HFFc6 (cell line): ENCODE data around the gene OR1N2. TPM values are rescaled to one million over a fixed set of nuclear protein-coding genes. Genes with fewer than 3 reads are reported as not detected.

Source experiments
- DNase-seq: peaks from one replicate; pipeline ENCODE4 v3.0.0-alpha.2; 2018
- H3K27ac Mint-ChIP-seq: 2 replicates; pipeline ENCODE4 v1.8.0; 2020; ENCODE audit warnings: mild to moderate bottlenecking, mixed read lengths
- H3K27me3 Mint-ChIP-seq: 2 replicates; pipeline ENCODE4 v1.8.0; 2021; ENCODE audit warnings: mild to moderate bottlenecking, moderate library complexity, mixed read lengths; ENCODE audit not compliant: insufficient read depth
- H3K36me3 Mint-ChIP-seq: 2 replicates; pipeline ENCODE4 v1.8.0; 2021; ENCODE audit warnings: low read depth, mixed read lengths
- H3K4me1 Mint-ChIP-seq: 2 replicates; pipeline ENCODE4 v1.8.0; 2020; ENCODE audit warnings: low read depth, mixed read lengths
- H3K4me3 Mint-ChIP-seq: 2 replicates; pipeline ENCODE4 v1.8.0; 2020; ENCODE audit warnings: mild to moderate bottlenecking, moderate library complexity, mixed read lengths
- H3K9me3 Mint-ChIP-seq: 2 replicates; pipeline ENCODE4 v1.8.0; 2020; ENCODE audit warnings: mild to moderate bottlenecking, mixed read lengths
- long read RNA-seq: library from polyadenylated mRNA; unstranded; transcript quantifications from one replicate; pipeline ENCODE4 v2.0.0, GENCODE V29; 2019
- total RNA-seq, 6 experiments: library from RNA; stranded (reverse); fragmentation: NEBNext Ultra II Directional; extraction: Animal tissue kit (Norgen Biotek cat#: 25700); gene quantifications; 2 replicates in 1 of 6; 3 replicates in 5 of 6; pipeline ENCODE4 v1.2.3, GENCODE V29; 2021
- TF ChIP-seq, protein P1 (sequence below): fragments of 200-600 bp; sonication (generic); IDR thresholded peaks from 2 replicates; pipeline ENCODE4 v1.5.0; 2021; ENCODE audit warnings: antibody characterized with exemption, mild to moderate bottlenecking

Gene OR1N2, protein sequence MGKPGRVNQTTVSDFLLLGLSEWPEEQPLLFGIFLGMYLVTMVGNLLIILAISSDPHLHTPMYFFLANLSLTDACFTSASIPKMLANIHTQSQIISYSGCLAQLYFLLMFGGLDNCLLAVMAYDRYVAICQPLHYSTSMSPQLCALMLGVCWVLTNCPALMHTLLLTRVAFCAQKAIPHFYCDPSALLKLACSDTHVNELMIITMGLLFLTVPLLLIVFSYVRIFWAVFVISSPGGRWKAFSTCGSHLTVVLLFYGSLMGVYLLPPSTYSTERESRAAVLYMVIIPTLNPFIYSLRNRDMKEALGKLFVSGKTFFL
- total RNA-seq: not detected
- long read RNA-seq: 0 reads

DNA sequence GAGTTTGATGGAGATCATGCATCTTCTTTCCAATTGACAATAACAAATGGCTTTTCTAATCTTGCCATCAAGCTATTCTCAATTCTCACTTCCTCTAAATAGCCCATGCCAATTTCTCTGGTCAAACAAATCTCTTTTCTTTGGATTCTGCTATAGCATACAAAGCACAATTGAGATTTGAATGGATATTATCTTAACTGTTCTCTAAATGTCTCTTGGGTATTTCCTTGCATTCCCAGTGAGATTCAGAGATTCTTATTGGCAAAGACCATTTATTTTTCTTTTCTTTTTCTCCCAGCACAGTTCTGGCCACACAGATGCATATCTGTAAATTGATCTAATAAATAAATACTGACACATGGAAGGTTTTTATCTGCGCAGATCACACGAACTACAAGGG lies at the start of gene OR1N2:
Gene OR1N2 (plus strand): TSS at position 301 of the 400 bp plus-strand sequence. CDS start 100 bp downstream, outside the sequence.
- Mint-ChIP-seq H3K4me3 (no peak within 1 kb of the TSS), H3K4me1 (no peaks in the 10 kb centered on the region), H3K36me3 (no peaks in the 10 kb centered on the region), H3K27me3 (peaks cover 6% of the 10 kb centered on the region), H3K9me3 (no peaks in the 10 kb centered on the region), H3K27ac (no peak within 1 kb of the TSS)
- TF ChIP-seq, protein P1, sequence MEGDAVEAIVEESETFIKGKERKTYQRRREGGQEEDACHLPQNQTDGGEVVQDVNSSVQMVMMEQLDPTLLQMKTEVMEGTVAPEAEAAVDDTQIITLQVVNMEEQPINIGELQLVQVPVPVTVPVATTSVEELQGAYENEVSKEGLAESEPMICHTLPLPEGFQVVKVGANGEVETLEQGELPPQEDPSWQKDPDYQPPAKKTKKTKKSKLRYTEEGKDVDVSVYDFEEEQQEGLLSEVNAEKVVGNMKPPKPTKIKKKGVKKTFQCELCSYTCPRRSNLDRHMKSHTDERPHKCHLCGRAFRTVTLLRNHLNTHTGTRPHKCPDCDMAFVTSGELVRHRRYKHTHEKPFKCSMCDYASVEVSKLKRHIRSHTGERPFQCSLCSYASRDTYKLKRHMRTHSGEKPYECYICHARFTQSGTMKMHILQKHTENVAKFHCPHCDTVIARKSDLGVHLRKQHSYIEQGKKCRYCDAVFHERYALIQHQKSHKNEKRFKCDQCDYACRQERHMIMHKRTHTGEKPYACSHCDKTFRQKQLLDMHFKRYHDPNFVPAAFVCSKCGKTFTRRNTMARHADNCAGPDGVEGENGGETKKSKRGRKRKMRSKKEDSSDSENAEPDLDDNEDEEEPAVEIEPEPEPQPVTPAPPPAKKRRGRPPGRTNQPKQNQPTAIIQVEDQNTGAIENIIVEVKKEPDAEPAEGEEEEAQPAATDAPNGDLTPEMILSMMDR: no peak
- no peak for DNase-seq

DNA sequence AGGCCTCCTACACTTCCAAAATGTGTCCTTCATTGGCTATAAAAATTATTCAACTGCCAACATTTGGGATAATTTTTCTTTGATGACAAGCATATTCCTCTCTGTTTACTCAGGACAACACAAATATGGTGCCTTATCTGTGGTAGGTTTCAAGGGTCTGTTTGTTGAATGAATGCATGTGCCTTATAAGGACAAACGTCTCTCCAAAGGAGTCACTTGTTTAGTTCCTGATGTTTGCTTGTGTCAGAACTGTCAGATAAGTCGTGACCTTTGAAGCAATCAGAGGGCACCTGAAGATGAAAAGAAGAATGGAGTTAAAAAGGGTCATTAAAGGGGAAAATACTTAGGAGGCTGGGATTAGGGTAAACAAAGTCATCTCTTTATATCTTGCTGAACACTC lies 45.9 kb upstream of the OR1N2 start:
- TF ChIP-seq, protein P1: no peak
- no peaks in the 10 kb centered on the region for H3K36me3 Mint-ChIP-seq
- no peaks in the 10 kb centered on the region for H3K4me1 Mint-ChIP-seq

DNA sequence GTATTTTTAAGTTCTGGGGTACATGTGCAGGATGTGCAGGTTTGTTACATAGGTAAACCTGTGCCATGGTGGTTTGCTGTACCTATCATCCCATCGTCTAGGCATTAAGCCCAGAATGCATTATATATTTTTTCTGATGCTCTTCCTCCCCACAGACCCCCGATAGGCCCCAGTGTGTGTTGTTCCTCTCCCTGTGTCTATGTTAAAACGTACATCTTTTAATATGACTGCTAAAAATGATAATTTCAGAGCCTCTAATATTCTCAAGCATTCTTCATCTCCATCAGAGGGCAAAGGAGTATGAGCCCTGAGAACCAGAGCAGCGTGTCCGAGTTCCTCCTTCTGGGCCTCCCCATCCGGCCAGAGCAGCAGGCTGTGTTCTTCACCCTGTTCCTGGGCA lies 42.4 kb upstream of the OR1N2 start, which contains the start of gene OR1J2:
Gene OR1J2 (plus strand): TSS at position 301 of the 400 bp plus-strand sequence. CDS start 0 bp downstream, at position 301.
- H3K9me3 Mint-ChIP-seq: no peaks in the 10 kb centered on the region
- no peak within 1 kb of the TSS for H3K27ac Mint-ChIP-seq
- no peaks in the 10 kb centered on the region for H3K36me3 Mint-ChIP-seq
- no peaks in the 10 kb centered on the region for H3K4me1 Mint-ChIP-seq
- H3K27me3 Mint-ChIP-seq: peaks cover 17% of the 10 kb centered on the region
- no peak within 1 kb of the TSS for H3K4me3 Mint-ChIP-seq
- TF ChIP-seq, protein P1: no peak
- DNase-seq: no peak

More for the DNA sequence above, 45.9 kb upstream of the OR1N2 start:
- no peak overlapping the region for H3K4me3 Mint-ChIP-seq
- no peaks in the 10 kb centered on the region for H3K9me3 Mint-ChIP-seq
- no peak overlapping the region for H3K27ac Mint-ChIP-seq
- H3K27me3 Mint-ChIP-seq: peaks cover 18% of the 10 kb centered on the region
- DNase-seq: no peak

DNA sequence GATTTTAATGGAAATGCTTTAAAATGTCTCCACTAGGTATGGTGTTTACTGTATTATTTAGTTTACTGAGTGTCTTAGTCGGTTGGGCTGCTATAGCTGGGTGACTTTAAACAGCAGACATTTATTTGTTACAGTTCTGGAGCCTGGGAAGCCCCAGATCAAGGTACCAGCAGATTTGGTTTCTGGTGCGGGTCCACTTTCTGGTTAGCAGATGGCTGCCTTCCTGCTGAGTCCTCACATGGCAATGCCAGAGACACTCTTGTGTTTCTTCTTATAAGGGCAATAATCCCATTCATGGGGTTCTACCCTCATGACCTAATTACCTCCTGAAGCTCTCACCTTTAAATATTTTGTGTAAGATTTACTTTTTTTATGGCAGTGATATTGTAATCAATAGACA lies 34.7 kb upstream of the OR1N2 start:
- no peaks in the 10 kb centered on the region for H3K36me3 Mint-ChIP-seq
- no peak overlapping the region for H3K27ac Mint-ChIP-seq
- DNase-seq: no peak
- no peaks in the 10 kb centered on the region for H3K9me3 Mint-ChIP-seq
- peaks cover 4% of the 10 kb centered on the region; the same call in 1 of the 2 replicates for H3K27me3 Mint-ChIP-seq
- TF ChIP-seq, protein P1: no peak
- no peaks in the 10 kb centered on the region for H3K4me1 Mint-ChIP-seq
- no peak overlapping the region for H3K4me3 Mint-ChIP-seq

DNA sequence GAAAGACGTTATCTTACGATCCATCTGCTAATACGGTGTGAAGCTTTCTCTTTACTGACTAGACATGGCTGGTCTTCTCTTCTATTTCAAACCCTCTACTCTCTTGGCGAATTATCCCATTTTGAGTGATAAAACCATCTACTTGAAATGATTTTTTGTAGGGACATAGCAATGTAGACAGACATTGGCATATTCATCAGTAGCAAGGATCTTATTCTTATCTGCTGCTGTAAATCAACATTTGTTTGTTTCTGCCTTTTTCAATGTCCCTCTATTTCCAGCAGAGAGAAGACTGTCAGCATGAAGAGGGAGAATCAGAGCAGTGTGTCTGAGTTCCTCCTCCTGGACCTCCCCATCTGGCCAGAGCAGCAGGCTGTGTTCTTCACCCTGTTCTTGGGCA lies 34.1 kb upstream of the OR1N2 start, which contains the start of gene OR1J4:
Gene OR1J4 (plus strand): TSS at position 301 of the 400 bp plus-strand sequence. CDS start 0 bp downstream, at position 301.
- Mint-ChIP-seq H3K9me3 (no peaks in the 10 kb centered on the region), H3K4me3 (no peak within 1 kb of the TSS), H3K27ac (no peak within 1 kb of the TSS), H3K27me3 (peaks cover 4% of the 10 kb centered on the region; the same call in 1 of the 2 replicates), H3K36me3 (no peaks in the 10 kb centered on the region), H3K4me1 (no peaks in the 10 kb centered on the region)
- TF ChIP-seq, protein P1: no peak
- no peak for DNase-seq
